Measurements from ENCODE around the gene LRRC18. TPM values are rescaled to one million over a fixed set of nuclear protein-coding genes. Genes with fewer than 3 reads are reported as not detected.

LRRC18 gene
- total and polyA plus RNA-seq, 8 donors = 0.46 to 2.6 (median 0.72) TPM; not detected in 5

GRCh38 chr10:48951707-48952106 lies 12.1 kb upstream of the LRRC18 start:
- Histone ChIP-seq H3K27ac (no peak overlapping the region), H3K27me3 (peaks cover 0 to 3% (median 0%) of the 10 kb centered on the region in 3 donors), H3K4me3 (no peak overlapping the region), H3K4me1 (no peaks in the 10 kb centered on the region), H3K36me3 (no peaks in the 10 kb centered on the region), H3K9me3 (no peaks in the 10 kb centered on the region)
- intact Hi-C loops (cut with DNase I; ENCODE audit: low total_unique reads) = no loop called here
- 79 to 88% (median 82%) methylated on average over 7 of the region's 7 CpGs for WGBS, 5 donors
- no peak for DNase-seq
- TF ChIP-seq EP300 (IDR thresholded peaks at IDR 0.05) (no peak), POLR2AphosphoS5 (IDR thresholded peaks at IDR 0.05) (no peak), CTCF (IDR thresholded peaks at IDR 0.05) (no peak), POLR2A (IDR thresholded peaks at IDR 0.05) (no peak)

DNA sequence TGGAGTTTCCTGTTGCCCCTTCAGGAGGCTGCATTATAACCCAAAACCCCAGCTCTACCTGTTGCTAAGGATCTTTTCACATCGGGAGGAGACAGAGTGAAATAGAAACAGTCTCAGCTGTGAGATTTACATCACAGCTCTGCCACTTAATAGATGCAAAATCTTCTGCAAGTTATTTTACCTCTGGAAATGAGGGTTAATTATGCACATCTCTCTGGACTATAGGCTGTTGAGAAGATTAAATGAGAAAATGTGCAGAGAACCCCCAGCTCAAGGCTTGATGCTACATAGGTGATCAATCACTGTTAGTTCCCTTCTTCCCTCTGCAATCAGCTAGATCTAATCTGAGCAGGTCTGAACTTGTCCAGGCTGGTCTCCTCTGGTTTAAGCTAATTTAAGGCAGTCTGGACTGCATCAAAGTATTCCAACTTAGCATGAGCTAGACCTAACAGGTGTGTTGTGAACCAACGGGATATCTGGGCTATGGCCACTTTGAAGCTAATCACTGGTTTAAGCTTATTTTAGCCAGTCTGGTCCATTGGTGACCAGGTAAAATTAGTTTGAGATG lies 8.9 kb upstream of the LRRC18 start:
- Histone ChIP-seq H3K36me3 (no peaks in the 10 kb centered on the region), H3K27me3 (peaks cover 0 to 3% (median 0%) of the 10 kb centered on the region in 3 donors)
- WGBS, 5 donors = 82 to 94% (median 91%) methylated on average over 2 of the region's 2 CpGs

GRCh38 chr10:48947690-48948469 lies 8.2 kb upstream of the LRRC18 start:
- intact Hi-C loops (cut with DNase I; ENCODE audit: low total_unique reads) = no loop called here
- TF ChIP-seq CTCF (IDR thresholded peaks at IDR 0.05) = no peak
- no peak for TF ChIP-seq EP300 (IDR thresholded peaks at IDR 0.05)
- no peak for TF ChIP-seq POLR2AphosphoS5 (IDR thresholded peaks at IDR 0.05)
- no peak for TF ChIP-seq POLR2A (IDR thresholded peaks at IDR 0.05)
- DNase-seq = peak in 1 of 2 donors; percentile 24
- no peaks in the 10 kb centered on the region for H3K4me1 ChIP-seq
- 67 to 72% (median 71%) methylated on average over 9 to 10 of the region's 10 CpGs for WGBS, 5 donors
- H3K4me3 ChIP-seq = no peak overlapping the region
- no peak overlapping the region for H3K27ac ChIP-seq
- H3K9me3 ChIP-seq = no peaks in the 10 kb centered on the region
- H3K27me3 ChIP-seq = peaks cover 0 to 3% (median 0%) of the 10 kb centered on the region in 3 donors
- H3K36me3 ChIP-seq = no peaks in the 10 kb centered on the region

More for the DNA sequence above, 8.9 kb upstream of the LRRC18 start:
- H3K4me3 ChIP-seq = no peak overlapping the region
- TF ChIP-seq CTCF (IDR thresholded peaks at IDR 0.05) (no peak), POLR2A (IDR thresholded peaks at IDR 0.05) (no peak), POLR2AphosphoS5 (IDR thresholded peaks at IDR 0.05) (no peak)
- H3K4me1 ChIP-seq = no peaks in the 10 kb centered on the region
- no peaks in the 10 kb centered on the region for H3K9me3 ChIP-seq
- intact Hi-C loops (cut with DNase I; ENCODE audit: low total_unique reads) = no loop called here
- DNase-seq = no peak
- no peak overlapping the region for H3K27ac ChIP-seq

DNA sequence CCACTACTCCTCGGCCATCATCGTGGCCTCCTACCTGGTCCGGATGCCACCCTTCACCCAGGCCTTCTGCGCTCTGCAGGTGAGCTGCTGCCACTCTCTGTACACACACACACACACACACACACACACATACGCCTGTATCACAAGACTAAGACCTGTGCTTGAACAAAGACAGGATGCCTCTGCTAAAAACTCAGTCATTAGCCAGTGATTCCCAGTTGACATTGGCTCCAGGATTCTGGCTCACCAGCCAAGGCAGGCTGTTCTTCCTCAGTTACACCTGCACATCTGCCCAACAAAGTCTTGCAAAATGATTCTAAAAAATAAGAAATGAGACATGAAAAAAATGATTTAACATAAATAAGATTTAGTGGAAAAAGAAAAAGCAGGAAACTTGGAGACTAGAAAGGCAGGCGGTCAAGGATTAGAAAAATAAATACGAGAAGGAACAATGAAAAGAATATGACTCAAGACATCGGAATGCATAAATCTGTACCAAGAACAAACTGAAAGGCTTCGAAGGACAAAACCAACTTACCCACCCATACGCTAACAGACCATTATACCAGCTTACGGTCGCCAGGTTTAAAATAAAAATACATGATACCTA lies 7.4 kb upstream of the LRRC18 start:
- TF ChIP-seq POLR2AphosphoS5 (IDR thresholded peaks at IDR 0.05) (no peak), EP300 (IDR thresholded peaks at IDR 0.05) (no peak), CTCF (IDR thresholded peaks at IDR 0.05) (no peak), POLR2A (IDR thresholded peaks at IDR 0.05) (no peak)
- WGBS, 5 donors = 43 to 67% (median 52%) methylated on average over 12 of the region's 12 CpGs
- DNase-seq = peak in 1 of 2 donors; percentile 78

More for the DNA sequence above, 7.4 kb upstream of the LRRC18 start:
- intact Hi-C loops (cut with DNase I; ENCODE audit: low total_unique reads) = no loop called here
- peak overlapping the region in 1 of 5 donors; percentile 30 for H3K27ac ChIP-seq
- no peaks in the 10 kb centered on the region for H3K36me3 ChIP-seq
- peaks cover 0 to 3% (median 0%) of the 10 kb centered on the region in 3 donors for H3K27me3 ChIP-seq
- no peak overlapping the region for H3K4me3 ChIP-seq
- no peaks in the 10 kb centered on the region for H3K9me3 ChIP-seq
- no peaks in the 10 kb centered on the region for H3K4me1 ChIP-seq
